CD4-positive, alpha-beta T cell treated with Interleukin-17A for 4 hours (primary cell): Measurements from ENCODE around the gene ECT2L.

Experiments
- DNase-seq: peaks from one replicate; pipeline ENCODE4 v3.0.0-alpha.2; 2020; ENCODE audit warnings: mixed read lengths

Gene ECT2L

GRCh38 chr6:138943089-138943625 is 147.3 kb downstream of the ECT2L start:
- no peak for DNase-seq

DNA sequence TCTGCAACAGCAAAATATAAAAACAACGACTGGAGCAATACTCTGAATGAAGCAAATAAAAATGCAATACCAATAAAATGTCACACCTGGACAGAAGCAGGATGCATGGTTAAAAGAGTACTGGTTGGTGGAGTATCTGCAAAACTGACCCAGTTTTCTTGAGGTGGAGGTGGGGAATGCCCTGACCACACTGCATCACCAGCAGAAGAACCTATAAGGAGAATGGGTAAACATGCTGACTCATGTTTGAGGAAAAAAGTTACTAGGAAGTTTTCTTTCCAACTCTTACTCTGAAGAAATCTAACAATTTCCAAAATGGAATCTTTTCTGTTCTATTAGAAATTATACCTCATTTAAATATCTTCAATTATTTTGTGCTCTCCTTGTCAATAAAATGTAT is 148.5 kb downstream of the ECT2L start:
- DNase-seq: peak; percentile 19

DNA sequence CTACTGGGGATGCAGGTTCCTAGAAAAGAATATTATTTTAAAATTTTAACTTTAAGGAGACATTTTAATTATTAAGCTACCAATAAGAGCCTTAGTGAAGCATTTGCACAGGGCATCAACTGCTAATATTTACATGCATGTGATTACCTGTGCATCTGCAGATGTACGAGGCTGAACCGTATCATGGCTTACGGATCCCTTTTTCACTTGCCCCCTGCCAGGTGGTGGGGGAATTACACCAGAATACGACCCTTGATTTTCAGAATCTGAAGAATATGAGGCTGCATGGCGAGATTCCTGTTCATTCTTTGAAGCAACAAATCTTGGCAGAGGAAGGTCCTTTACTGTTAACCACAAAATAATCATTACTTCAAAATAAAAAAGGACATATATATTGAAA is 149.5 kb downstream of the ECT2L start:
- DNase-seq: no peak

DNA sequence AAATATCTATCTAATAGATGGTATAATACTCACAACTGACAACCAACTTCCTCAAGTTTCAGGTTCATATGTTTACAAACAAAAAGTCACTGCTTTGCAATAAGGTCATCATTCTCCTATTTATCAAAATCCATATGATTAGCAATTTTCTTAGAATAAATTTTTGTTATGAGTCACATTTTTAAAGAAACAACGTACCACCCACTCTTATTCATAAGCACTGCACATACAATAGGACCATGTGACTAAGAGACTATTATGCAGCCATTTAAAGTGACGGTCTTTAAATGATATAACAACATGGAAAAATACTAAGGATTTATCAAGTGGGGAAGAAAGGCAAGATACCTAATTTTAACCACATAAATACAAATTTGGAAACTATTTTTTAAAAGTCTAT is 152.1 kb downstream of the ECT2L start:
- no peak for DNase-seq

GRCh38 chr6:138948546-138949179 is 152.8 kb downstream of the ECT2L start:
- no peak for DNase-seq

DNA sequence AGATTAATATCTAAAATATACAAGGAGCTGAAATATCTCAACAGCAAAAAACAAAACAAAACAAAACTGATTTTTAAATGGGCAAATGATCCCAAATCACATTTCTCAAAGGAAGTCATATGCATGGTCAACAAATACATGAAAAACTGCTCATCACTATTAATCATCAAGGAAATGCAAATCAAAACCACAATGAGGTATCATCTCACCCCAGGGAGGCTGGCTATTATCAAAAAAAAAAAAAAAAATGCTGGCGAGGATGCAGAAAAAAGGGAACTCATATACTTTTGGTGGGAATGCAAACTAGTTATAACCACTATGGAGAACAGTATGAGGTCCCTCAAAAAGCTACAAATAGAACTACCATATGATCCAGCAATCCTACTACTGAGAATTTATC is 157.6 kb downstream of the ECT2L start:
- DNase-seq: no peak
